NCI-H1694 (cell line): Measurements from ENCODE around the gene ACTRT2.

ENCODE experiments used
- DNase-seq: peaks from one replicate; lab custom pipeline; 2025; lab: John Stamatoyannopoulos, UW

ACTRT2 gene

GRCh38 chr1:3018576-3018975 is 2.7 kb upstream of the ACTRT2 start:
- no peak for DNase-seq

- no peak for DNase-seq
Observed at GRCh38 chr1:3019007-3019515, 2.2 kb upstream of the ACTRT2 start.

DNA sequence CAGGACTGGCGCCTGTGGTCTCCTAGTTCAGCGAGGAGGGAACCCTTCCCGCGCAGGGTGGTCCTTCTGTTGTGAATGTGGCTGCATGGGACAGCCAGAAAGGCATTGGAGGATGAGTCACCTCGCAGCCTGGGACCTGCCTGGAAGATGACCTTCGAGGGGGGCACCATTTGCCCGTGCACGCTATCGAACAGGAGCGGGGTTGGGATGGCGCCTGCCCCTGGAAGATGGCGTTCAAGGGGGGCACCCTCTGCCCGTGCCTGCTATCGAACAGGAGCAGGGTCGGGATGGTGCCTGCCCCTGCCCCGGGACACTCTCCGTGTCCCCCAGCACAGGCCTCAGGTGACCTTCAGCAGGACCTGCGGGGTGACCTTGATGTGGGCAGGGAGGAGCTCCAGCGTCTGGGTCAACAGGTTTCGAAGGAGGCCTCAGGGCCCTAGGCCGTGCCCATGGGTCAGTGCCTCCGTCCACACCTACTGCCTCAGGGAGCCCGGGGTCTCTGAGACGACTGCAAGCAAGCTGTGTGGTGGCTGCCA is 1.7 kb upstream of the ACTRT2 start:
- no peak for DNase-seq

DNA sequence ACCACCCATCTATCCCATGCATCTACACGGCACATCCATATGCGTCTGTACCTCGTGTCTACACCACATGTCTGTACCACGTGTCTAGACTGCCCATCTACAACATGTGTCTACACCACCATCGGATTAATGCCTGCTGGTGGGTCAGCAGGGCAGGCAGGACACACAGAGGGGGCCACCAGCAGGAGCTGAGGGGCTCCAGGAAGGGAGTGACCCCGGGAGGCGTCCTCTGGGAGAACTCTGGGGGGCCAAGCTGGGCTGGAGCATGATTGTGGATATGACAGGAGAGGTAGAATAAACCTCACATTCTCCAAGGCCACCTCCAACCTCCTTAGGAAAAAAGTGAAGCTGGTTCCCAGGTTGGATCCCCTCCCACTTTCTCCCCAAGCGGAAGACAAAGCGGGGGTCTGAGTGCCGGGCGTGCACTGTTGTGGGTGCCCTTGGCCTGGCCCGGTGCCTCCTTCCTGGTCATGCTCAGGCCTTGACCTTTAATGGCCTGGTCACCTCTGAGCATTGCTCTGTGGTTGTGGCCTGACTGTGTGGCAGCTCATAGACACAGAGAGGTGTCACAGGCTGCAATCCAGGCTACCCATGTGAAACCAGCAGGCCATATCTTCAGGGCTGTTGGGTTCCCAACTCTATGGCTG is 881 bp upstream of the ACTRT2 start:
- DNase-seq: no peak

DNA sequence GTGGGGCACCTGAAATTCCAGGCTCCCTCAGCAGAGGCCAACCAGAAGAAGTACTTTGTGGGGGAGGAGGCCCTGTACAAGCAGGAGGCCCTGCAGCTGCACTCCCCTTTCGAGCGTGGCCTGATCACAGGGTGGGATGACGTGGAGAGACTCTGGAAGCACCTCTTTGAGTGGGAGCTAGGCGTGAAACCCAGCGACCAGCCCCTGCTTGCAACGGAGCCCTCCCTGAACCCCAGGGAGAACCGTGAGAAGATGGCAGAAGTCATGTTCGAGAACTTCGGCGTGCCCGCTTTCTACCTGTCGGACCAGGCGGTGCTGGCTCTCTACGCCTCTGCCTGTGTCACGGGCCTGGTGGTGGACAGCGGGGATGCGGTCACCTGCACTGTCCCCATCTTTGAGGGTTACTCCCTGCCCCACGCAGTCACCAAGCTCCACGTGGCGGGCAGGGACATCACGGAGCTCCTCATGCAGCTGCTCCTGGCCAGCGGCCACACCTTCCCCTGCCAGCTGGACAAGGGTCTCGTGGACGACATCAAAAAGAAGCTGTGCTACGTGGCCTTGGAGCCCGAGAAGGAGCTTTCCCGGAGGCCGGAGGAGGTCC is 634 bp downstream of the ACTRT2 start:
- no peak for DNase-seq

DNA sequence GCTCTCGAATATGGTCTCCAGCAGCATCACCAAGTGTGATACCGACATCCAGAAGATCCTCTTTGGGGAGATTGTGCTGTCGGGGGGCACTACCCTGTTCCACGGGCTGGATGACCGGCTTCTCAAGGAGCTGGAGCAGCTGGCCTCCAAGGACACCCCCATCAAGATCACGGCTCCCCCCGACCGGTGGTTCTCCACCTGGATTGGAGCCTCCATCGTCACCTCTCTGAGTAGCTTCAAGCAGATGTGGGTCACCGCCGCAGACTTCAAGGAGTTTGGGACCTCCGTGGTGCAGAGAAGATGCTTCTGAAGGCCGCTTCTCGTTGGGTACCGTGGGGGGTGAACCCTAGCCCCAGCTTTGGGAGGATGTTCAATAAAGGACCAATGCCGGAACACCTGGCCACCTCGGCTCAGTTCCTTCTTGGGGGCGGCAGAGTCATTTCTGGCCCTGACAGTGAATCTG is 1.3 kb downstream of the ACTRT2 start:
- no peak for DNase-seq

- no peak for DNase-seq
Observed at GRCh38 chr1:3022976-3023375, 1.7 kb downstream of the ACTRT2 start.

DNA sequence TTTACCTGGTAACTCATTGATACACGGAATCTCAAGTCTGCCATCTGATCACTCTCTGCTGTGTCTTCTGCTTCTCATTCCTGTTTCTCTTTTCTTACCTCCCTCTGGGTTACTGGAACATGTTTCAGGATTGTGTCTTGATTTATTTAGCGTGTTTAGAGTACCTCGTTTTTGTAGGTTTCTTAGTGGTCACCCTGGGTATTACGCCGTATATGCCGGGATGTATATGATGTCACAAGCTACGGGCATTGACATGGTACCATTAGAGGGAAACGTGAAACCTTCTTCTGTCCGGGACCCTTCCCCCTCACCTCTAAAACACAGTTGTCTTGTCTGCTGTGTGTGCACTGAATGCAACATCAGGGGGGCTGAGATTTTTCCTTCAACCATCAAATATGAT is 2.8 kb downstream of the ACTRT2 start:
- no peak for DNase-seq

DNA sequence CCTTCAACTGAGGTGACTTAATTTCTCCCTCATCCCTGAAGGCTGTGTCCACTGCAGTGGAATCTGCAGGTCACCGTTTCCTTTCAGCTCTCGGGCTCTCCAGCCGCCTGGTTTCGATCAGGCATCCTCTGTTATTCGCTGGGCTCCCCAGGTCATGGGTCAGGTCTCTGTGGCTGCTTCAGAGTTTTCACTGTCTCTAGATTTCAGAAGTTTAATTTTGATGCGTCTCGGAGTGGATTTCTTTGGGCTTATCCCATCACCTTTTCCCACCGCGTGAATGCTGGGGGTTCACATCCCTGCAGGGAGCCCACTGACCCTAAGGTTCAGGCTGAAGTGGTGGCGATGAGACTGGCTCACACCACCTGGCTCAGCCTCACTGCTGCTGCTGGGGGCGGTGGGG is 3.3 kb downstream of the ACTRT2 start:
- DNase-seq: no peak

DNA sequence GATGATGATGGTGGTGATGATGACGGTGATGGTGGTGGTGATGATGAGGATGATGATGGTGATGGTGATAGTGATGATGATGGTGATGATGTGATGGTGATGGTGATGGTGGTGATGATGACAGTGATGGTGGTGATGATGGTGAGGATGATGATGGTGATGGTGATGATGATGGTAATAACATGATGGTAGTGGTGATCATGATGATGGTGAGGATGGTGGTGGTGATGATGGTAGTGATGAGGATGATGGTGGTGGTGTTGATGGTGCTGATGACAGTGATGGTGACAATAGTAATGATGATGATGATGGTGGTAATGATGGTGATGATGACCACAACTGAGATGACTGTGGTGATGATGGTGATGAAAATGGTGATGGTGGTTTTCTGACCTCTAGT is 4.9 kb downstream of the ACTRT2 start:
- DNase-seq: no peak

- no peak for DNase-seq
Observed at GRCh38 chr1:3026581-3027391, 5.5 kb downstream of the ACTRT2 start.

GRCh38 chr1:3027611-3028371 is 6.5 kb downstream of the ACTRT2 start:
- DNase-seq: no peak

- no peak for DNase-seq
Observed at GRCh38 chr1:3028531-3029282, 7.4 kb downstream of the ACTRT2 start.

GRCh38 chr1:3029481-3029961 is 8.3 kb downstream of the ACTRT2 start:
- DNase-seq: no peak

GRCh38 chr1:3029991-3030662 is 8.9 kb downstream of the ACTRT2 start:
- no peak for DNase-seq

- DNase-seq: no peak
Observed at GRCh38 chr1:3030663-3031381, 9.6 kb downstream of the ACTRT2 start.

GRCh38 chr1:3031401-3032221 is 10.3 kb downstream of the ACTRT2 start:
- DNase-seq: no peak

- DNase-seq: no peak
Observed at GRCh38 chr1:3032371-3033039, 11.2 kb downstream of the ACTRT2 start.
